Panc1 (cell line): ENCODE measurements around the gene DENND4C. TPM values are rescaled to one million over a fixed set of nuclear protein-coding genes. Genes with fewer than 3 reads are reported as not detected.

Experiments
- ATAC-seq: fragments of 200-7000 bp; cut with Tn5 transposase; 2 replicates; pipeline ENCODE4 v1.9.1; 2020; ENCODE audit warnings: mild to moderate bottlenecking, moderate library complexity
- BruUV-seq: library from RNA; stranded (reverse); fragments of 400-500 nt; replicated peaks from 2 replicates; lab custom pipeline; 2021; lab: Mats Ljungman, UMichigan
- CTCF ChIA-PET: fragments of 300-600 bp; sonication (Branson Sonifier 250); formaldehyde crosslinking; loops from one replicate; lab custom pipeline; 2022; ENCODE audit warnings: antibody characterized with exemption; lab: Charles Lee
- POLR2A ChIA-PET: fragments of 300-600 bp; sonication (Branson Sonifier 250); formaldehyde crosslinking; loops from one replicate; lab custom pipeline; 2022; ENCODE audit warnings: antibody characterized with exemption; lab: Charles Lee
- DNase-seq: peaks from one replicate; pipeline ENCODE4 v3.0.0-alpha.2; 2010; ENCODE audit warnings: low read depth, low spot score
- H3K27ac ChIP-seq: 2 replicates; pipeline ENCODE4 v1.5.1; 2011; ENCODE audit warnings: mild to moderate bottlenecking, low read length, inconsistent platforms
- H3K27me3 ChIP-seq: fragments of 200-500 bp; sonication (Bioruptor generic); 2 replicates; pipeline ENCODE4 v1.6.0; 2014; ENCODE audit warnings: low read length, inconsistent platforms; ENCODE audit not compliant: control insufficient read depth, insufficient read depth
- H3K36me3 ChIP-seq: fragments of 200-500 bp; sonication (Bioruptor generic); 2 replicates; pipeline ENCODE4 v1.5.1; 2014; ENCODE audit warnings: inconsistent platforms, mild to moderate bottlenecking, low read length, moderate library complexity; ENCODE audit not compliant: control insufficient read depth, insufficient read depth
- H3K4me1 ChIP-seq: 2 replicates; pipeline ENCODE4 v1.5.1; 2011; ENCODE audit warnings: inconsistent platforms, mild to moderate bottlenecking, low read length, moderate library complexity; ENCODE audit not compliant: control insufficient read depth, insufficient read depth
- H3K4me3 ChIP-seq, 2 experiments: 2 replicates each; pipeline ENCODE4 v1.5.1; 2011 to 2012; ENCODE audit warnings: low read depth in 2 of 2, low read length in 2 of 2, mild to moderate bottlenecking in 2 of 2, inconsistent platforms in 1 of 2, moderate library complexity in 1 of 2
- H3K9me3 ChIP-seq: fragments of 200-500 bp; sonication (Bioruptor generic); 2 replicates; pipeline ENCODE4 v1.5.1; 2014; ENCODE audit warnings: low read depth, mild to moderate bottlenecking, inconsistent platforms, low read length, moderate library complexity; ENCODE audit not compliant: control insufficient read depth, insufficient read depth
- CTCF ChIP-seq: fragments of 450-650 bp; IDR thresholded peaks from 2 replicates; pipeline ENCODE4 v1.5.1; 2017; ENCODE audit warnings: mild to moderate bottlenecking
- POLR2AphosphoS5 ChIP-seq: IDR thresholded peaks from 2 replicates; pipeline ENCODE4 v1.6.1; 2012; ENCODE audit warnings: mild to moderate bottlenecking, low read depth, low read length, moderate library complexity
- SIN3A ChIP-seq: IDR thresholded peaks from 2 replicates; pipeline ENCODE4 v1.6.1; 2012; ENCODE audit warnings: low read depth, mild to moderate bottlenecking, low read length, moderate library complexity, borderline replicate concordance; ENCODE audit not compliant: insufficient read depth
- TCF7L2 ChIP-seq: IDR thresholded peaks from 2 replicates; pipeline ENCODE4 v1.6.1; 2011; ENCODE audit warnings: mild to moderate bottlenecking, low read depth, low read length, inconsistent platforms
- in situ Hi-C: cut with HindIII; loops from 2 replicates; pipeline ENCODE4 v1.10.0; 2016; ENCODE audit warnings: low sequenced_read_pairs, low pct_unique_long_range_greater_than_20kb
- intact Hi-C: fragments of 100-400 bp; cut with micrococcal nuclease; formaldehyde crosslinking; loops from one replicate; pipeline ENCODE4 v1.10.0; 2022; ENCODE audit not compliant: unreplicated experiment
- total RNA-seq: library from RNA; stranded (reverse); gene quantifications from one replicate; pipeline ENCODE4 v1.2.1, GENCODE V29; 2021; ENCODE audit not compliant: unreplicated experiment
- TF ChIP-seq, protein P1 (sequence below), 2 experiments: IDR thresholded peaks; 2 replicates each; pipeline ENCODE4 v1.6.1; 2011 to 2012; ENCODE audit warnings: low read depth in 2 of 2, control low read depth in 1 of 2, low read length in 1 of 2, mild to moderate bottlenecking in 1 of 2, moderate library complexity in 1 of 2; ENCODE audit not compliant: insufficient read depth in 1 of 2

Gene DENND4C
- total RNA-seq, 1 experiment from 2014 or later = 10.5 TPM

DNA sequence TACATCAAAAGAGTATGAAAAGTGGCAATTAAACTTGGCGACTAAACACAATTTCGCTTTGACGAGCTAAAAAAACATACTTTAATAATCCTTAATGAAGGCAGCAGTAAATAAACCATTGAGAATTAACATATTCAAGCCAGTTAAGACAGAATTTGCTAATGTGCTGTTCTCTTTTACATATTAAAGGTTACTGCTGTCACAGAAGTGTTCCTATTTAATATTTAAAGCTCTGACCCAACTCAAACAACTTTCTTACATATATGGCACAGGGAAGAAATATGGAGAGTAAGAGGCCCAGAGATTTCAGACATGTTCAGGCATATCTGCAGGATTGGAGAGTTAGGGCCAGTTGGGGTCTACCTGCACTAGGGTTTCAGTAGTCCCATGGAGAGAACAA lies 16.7 kb upstream of the DENND4C start:
- intact Hi-C loops = no loop called here
- no peak for DNase-seq
- TF ChIP-seq POLR2AphosphoS5 (no peak), SIN3A (no peak), TCF7L2 (no peak), CTCF (no peak)
- TF ChIP-seq, protein P1, sequence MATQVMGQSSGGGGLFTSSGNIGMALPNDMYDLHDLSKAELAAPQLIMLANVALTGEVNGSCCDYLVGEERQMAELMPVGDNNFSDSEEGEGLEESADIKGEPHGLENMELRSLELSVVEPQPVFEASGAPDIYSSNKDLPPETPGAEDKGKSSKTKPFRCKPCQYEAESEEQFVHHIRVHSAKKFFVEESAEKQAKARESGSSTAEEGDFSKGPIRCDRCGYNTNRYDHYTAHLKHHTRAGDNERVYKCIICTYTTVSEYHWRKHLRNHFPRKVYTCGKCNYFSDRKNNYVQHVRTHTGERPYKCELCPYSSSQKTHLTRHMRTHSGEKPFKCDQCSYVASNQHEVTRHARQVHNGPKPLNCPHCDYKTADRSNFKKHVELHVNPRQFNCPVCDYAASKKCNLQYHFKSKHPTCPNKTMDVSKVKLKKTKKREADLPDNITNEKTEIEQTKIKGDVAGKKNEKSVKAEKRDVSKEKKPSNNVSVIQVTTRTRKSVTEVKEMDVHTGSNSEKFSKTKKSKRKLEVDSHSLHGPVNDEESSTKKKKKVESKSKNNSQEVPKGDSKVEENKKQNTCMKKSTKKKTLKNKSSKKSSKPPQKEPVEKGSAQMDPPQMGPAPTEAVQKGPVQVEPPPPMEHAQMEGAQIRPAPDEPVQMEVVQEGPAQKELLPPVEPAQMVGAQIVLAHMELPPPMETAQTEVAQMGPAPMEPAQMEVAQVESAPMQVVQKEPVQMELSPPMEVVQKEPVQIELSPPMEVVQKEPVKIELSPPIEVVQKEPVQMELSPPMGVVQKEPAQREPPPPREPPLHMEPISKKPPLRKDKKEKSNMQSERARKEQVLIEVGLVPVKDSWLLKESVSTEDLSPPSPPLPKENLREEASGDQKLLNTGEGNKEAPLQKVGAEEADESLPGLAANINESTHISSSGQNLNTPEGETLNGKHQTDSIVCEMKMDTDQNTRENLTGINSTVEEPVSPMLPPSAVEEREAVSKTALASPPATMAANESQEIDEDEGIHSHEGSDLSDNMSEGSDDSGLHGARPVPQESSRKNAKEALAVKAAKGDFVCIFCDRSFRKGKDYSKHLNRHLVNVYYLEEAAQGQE (IDR thresholded peaks at IDR 0.05; ENCODE audit: insufficient read depth in 1 of 2, low read depth in 2 of 2, low read length in 1 of 2) = no peak
- ChIA-PET POLR2A (no interaction called here), CTCF (no interaction called here)
- no peaks in the 10 kb centered on the region for H3K36me3 ChIP-seq
- no peak for ATAC-seq
- H3K27me3 ChIP-seq = no peaks in the 10 kb centered on the region
- no peaks in the 10 kb centered on the region for H3K4me1 ChIP-seq
- in situ Hi-C loops = no loop called here
- H3K9me3 ChIP-seq = no peaks in the 10 kb centered on the region
- no peak overlapping the region for H3K27ac ChIP-seq
- BruUV-seq = no TSS peak
- H3K4me3 ChIP-seq = no peak overlapping the region

GRCh38 chr9:19216466-19216865 lies 14.0 kb upstream of the DENND4C start:
- Histone ChIP-seq H3K4me3 (no peak overlapping the region), H3K27ac (no peak overlapping the region), H3K27me3 (no peaks in the 10 kb centered on the region), H3K36me3 (no peaks in the 10 kb centered on the region), H3K4me1 (no peaks in the 10 kb centered on the region), H3K9me3 (no peaks in the 10 kb centered on the region)
- ATAC-seq (no peak), DNase-seq (no peak)
- intact Hi-C loops = no loop called here
- ChIA-PET CTCF (no interaction called here), POLR2A (interaction anchor here (0.6 kb wide), 1 partner anchor 24 kb away, joined by 3 read pairs; no protein-coding TSS in a partner anchor)
- BruUV-seq = no TSS peak
- in situ Hi-C loops = no loop called here
- TF ChIP-seq TCF7L2 (no peak), POLR2AphosphoS5 (no peak), CTCF (no peak), SIN3A (no peak)
- TF ChIP-seq, protein P1 (IDR thresholded peaks at IDR 0.05; ENCODE audit: insufficient read depth in 1 of 2, low read depth in 2 of 2, low read length in 1 of 2) = no peak
